Parathyroid adenoma (tissue), 2 donors: ENCODE measurements around the gene LRWD1.

ENCODE experiments used
- H2AFZ ChIP-seq: fragments of 300-600 bp; sonication (generic); one replicate; pipeline ENCODE4 v1.7.0; 2017; ENCODE audit warnings: antibody characterized with exemption, mild to moderate bottlenecking
- H3K27ac ChIP-seq: fragments of 300-600 bp; sonication (generic); one replicate; pipeline ENCODE4 v1.7.0; 2017
- H3K27me3 ChIP-seq: fragments of 300-600 bp; sonication (generic); one replicate; pipeline ENCODE4 v1.7.0; 2017; ENCODE audit warnings: low read length; ENCODE audit not compliant: control insufficient read depth, insufficient read depth
- H3K36me3 ChIP-seq: fragments of 300-600 bp; sonication (generic); one replicate; pipeline ENCODE4 v1.7.0; 2017; ENCODE audit warnings: low read length; ENCODE audit not compliant: control insufficient read depth, insufficient read depth
- H3K4me1 ChIP-seq: fragments of 300-600 bp; sonication (generic); one replicate; pipeline ENCODE4 v1.7.0; 2017; ENCODE audit warnings: control low read depth
- H3K4me2 ChIP-seq: fragments of 300-600 bp; sonication (generic); one replicate; pipeline ENCODE4 v1.7.0; 2017; ENCODE audit warnings: low read length
- H3K4me3 ChIP-seq: fragments of 300-600 bp; sonication (generic); one replicate; pipeline ENCODE4 v1.7.0; 2017; ENCODE audit warnings: low read depth, low read length
- H3K79me2 ChIP-seq: fragments of 300-600 bp; sonication (generic); one replicate; pipeline ENCODE4 v1.7.0; 2017; ENCODE audit warnings: control low read depth
- H3K9ac ChIP-seq: fragments of 300-600 bp; sonication (generic); one replicate; pipeline ENCODE4 v1.7.0; 2017; ENCODE audit warnings: mild to moderate bottlenecking
- H3K9me3 ChIP-seq: fragments of 300-600 bp; sonication (generic); one replicate; pipeline ENCODE4 v1.7.0; 2017; ENCODE audit warnings: low read length; ENCODE audit not compliant: control insufficient read depth
- TF ChIP-seq, protein P1 (sequence below): fragments of 300-600 bp; sonication (generic); IDR thresholded peaks from one replicate; pipeline ENCODE4 v1.7.0; 2017; ENCODE audit warnings: antibody characterized with exemption, mild to moderate bottlenecking
- donor health status: primary hyperparathyroidism.

Gene LRWD1

DNA sequence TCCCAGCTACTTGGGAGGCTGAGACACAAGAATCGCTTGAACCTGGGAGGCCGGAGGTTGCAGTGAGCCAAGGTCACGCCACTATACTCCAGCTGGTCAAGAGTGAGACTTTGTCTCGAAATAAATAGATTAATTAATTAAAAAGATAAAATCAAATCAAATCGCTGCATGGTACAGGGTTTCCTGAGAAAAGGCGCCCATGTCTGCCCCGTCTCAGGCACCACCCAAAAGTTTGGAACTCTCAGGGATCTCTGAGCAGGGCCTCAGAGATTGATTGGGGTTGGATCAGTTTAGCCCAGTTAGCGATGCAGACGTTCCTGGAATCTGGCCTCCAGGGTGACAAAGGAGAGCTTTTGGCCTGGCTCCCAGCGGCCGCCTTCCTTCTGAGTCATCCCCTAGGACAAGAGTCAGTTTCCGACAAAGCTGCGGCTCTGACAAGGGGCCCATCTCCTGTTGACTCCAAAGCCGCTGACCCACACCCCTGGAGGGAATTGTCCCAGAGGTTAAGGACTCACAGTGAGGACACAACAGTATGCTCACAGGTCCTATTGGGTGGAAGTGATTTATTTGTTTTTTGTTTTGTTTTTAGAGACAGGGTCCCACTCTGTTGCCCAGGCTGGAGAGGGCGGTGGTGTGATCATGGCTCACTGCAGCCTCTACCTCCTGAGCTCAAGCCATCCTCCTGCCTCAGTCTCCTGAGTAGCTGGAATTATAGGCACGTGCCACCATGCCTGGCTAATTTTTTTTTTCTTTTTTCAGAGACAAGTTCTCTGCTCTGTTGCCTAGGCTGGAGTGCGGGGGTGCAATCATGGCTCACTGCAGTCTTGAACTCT is 24.6 kb upstream of the LRWD1 start:
- no peak overlapping the region for H2AFZ ChIP-seq
- H3K4me2 ChIP-seq: no peak overlapping the region
- no peaks in the 10 kb centered on the region for H3K79me2 ChIP-seq
- H3K27ac ChIP-seq: peak overlapping the region; percentile 17
- H3K9me3 ChIP-seq: no peaks in the 10 kb centered on the region
- TF ChIP-seq, protein P1, sequence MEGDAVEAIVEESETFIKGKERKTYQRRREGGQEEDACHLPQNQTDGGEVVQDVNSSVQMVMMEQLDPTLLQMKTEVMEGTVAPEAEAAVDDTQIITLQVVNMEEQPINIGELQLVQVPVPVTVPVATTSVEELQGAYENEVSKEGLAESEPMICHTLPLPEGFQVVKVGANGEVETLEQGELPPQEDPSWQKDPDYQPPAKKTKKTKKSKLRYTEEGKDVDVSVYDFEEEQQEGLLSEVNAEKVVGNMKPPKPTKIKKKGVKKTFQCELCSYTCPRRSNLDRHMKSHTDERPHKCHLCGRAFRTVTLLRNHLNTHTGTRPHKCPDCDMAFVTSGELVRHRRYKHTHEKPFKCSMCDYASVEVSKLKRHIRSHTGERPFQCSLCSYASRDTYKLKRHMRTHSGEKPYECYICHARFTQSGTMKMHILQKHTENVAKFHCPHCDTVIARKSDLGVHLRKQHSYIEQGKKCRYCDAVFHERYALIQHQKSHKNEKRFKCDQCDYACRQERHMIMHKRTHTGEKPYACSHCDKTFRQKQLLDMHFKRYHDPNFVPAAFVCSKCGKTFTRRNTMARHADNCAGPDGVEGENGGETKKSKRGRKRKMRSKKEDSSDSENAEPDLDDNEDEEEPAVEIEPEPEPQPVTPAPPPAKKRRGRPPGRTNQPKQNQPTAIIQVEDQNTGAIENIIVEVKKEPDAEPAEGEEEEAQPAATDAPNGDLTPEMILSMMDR: no peak
- H3K36me3 ChIP-seq: no peaks in the 10 kb centered on the region
- no peaks in the 10 kb centered on the region for H3K4me1 ChIP-seq
- no peak overlapping the region for H3K4me3 ChIP-seq
- no peak overlapping the region for H3K9ac ChIP-seq
- no peaks in the 10 kb centered on the region for H3K27me3 ChIP-seq

DNA sequence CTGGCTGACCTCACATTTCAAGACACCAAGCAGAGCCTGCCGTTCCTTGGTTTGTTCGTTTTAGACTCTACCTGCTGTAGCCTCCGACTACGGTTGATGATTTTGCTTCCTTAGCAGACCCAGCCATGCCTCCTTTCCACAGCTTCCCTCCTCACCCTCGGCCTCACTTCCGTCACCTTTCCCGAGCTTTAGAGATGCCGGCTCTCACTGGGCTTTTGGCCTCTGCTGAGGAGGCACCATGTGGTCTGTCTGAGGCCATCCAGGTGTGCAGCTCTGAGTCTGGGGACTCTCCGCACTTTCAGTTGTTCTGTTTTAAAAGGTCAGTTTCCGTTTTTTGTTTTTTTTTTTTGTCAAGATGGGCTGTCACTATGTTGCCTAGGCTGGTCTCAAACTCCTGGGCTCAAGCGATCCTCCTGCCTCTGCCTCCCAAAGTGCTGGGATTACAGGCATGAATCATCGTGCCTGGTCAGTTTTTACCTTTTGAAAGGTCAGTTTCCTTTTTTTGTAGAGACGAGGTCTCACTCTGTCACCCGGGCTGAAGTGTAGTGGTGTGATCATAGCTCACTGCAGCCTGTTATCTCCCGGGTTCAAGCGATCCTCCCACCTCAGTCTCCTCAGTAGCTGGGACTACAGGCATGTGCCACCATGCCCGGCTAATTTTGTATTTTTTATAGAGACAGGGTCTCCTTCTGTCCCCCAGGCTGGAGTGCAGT is 19.7 kb upstream of the LRWD1 start:
- Histone ChIP-seq H2AFZ (no peak overlapping the region), H3K27ac (no peak overlapping the region), H3K79me2 (no peaks in the 10 kb centered on the region), H3K9ac (no peak overlapping the region), H3K4me3 (no peak overlapping the region), H3K27me3 (no peaks in the 10 kb centered on the region), H3K9me3 (no peaks in the 10 kb centered on the region), H3K4me1 (no peaks in the 10 kb centered on the region), H3K36me3 (no peaks in the 10 kb centered on the region), H3K4me2 (no peak overlapping the region)
- TF ChIP-seq, protein P1: no peak

DNA sequence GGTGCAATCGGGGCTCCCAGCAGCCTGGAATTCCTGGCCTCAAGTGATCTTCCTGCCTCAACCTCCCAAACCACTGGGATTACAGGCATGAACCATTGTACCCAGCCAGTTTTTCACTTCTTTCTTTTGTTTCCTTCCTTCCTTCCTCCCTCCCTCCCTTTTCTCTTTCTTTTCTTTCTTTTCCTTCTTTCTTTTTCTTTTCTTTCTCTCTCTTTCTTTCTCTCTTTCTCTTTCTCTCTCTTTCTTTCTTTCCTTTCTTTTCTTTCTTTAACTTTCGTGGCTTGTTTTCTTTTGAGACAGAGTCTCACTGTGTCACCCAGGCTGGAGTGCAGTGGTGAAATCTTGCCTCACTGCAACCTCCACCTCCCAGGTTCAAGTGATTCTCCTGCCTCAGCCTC is 19.1 kb upstream of the LRWD1 start:
- TF ChIP-seq, protein P1: no peak
- Histone ChIP-seq H3K9ac (no peak overlapping the region), H3K4me2 (no peak overlapping the region), H3K79me2 (no peaks in the 10 kb centered on the region), H3K4me3 (no peak overlapping the region), H3K36me3 (no peaks in the 10 kb centered on the region), H3K27me3 (no peaks in the 10 kb centered on the region), H3K4me1 (no peaks in the 10 kb centered on the region), H3K27ac (no peak overlapping the region), H2AFZ (no peak overlapping the region), H3K9me3 (no peaks in the 10 kb centered on the region)

DNA sequence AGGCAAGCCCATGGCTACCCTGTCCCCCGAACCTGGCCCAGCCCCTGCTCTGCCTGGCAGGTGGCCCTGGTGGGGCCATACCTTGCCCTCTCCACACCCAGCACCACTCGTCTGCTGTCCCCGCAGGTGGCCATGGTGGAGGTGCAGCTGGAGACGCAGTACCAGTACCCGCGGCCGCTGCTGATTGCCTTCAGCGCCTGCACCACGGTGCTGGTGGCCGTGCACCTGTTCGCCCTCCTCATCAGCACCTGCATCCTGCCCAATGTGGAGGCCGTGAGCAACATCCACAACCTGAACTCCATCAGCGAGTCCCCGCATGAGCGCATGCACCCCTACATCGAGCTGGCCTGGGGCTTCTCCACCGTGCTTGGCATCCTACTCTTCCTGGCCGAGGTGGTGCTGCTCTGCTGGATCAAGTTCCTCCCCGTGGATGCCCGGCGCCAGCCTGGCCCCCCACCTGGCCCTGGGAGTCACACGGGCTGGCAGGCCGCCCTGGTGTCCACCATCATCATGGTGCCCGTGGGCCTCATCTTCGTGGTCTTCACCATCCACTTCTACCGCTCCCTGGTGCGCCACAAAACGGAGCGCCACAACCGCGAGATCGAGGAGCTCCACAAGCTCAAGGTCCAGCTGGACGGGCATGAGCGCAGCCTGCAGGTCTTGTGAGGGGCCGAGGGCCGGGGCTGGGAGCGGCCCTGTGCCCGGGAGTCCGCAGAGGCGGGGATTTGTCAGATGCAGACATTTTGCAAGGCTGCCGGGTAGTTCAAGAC is 18.2 kb upstream of the LRWD1 start:
- Histone ChIP-seq H2AFZ (no peak overlapping the region), H3K9me3 (no peaks in the 10 kb centered on the region), H3K4me3 (no peak overlapping the region), H3K27me3 (no peaks in the 10 kb centered on the region), H3K79me2 (no peaks in the 10 kb centered on the region), H3K4me2 (no peak overlapping the region), H3K4me1 (no peaks in the 10 kb centered on the region), H3K27ac (no peak overlapping the region), H3K9ac (no peak overlapping the region), H3K36me3 (no peaks in the 10 kb centered on the region)
- TF ChIP-seq, protein P1: no peak
